Activated gamma-delta T cell treated with Interleukin-2 at 50 U/mL for 16 hours (primary cell): ENCODE measurements around the gene TLCD3A.
"Not testable (repeated sequence)": the region's sequence is repeated elsewhere in the genome, so short reads cannot be mapped to it uniquely, and the experiment has no call there.

Experiments
- DNase-seq: peaks from one replicate; pipeline ENCODE4 v3.0.0-alpha.2; 2020

The TLCD3A gene

DNA sequence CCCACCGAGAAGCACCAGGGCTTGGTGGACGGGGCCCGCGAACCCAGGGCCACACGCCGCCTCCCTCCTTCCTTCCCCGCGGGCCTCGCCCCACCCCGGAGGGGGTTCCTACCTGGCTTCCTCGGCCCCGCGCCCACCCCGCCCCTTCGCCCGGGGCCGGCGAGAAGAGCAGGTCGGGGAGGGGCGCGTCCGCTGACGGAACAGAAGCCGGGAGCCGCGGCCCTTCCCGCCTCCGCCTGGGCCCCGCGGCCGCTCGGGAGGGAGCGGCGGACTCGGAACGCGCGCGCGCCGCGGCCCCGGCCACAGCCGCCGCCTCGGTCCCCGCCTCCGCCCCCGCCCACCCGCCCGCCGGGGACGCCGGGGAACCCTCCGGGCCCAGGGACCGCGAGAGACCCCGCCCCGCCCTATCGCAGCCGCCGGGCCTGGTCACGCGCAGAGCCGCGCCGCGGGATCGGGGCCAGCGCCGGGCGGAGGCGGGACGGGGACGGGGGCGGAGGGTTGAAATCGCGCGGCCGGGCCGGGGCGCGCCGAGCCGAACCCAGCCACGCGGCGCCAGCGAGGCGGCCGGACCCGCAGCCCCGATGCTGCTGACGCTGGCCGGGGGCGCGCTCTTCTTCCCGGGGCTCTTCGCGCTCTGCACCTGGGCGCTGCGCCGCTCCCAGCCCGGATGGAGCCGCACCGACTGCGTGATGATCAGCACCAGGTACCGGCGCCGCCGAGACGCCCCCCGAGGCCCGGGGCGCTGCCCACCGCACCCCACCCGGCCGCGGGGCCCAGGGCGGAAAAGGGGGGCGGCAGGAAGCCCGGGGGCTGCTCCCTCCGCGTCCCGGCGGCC is at the start of gene TLCD3A:
Gene TLCD3A, plus strand, starts transcription at position 530 of the 835 bp plus-strand sequence. Its CDS starts 52 bp downstream, at position 582.
- peak; percentile 48 for DNase-seq

DNA sequence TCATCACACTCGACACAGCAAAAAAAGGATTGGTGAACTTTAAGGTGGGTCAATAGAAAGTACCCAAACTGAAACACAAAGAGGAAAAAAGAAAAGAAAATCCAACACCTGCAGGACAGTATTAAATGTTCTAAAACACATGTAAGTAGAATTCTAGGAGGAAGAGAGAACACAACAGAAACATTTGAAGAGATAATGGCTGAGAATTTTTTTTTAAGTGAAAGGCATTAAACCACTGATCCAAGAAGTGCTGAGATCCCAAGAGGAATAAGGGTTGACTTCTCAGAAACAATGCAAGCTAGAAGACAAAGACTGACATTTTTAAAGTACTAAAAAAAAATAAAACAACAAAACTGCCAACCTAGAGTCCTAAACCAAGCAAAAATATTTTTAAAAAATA is 49.4 kb upstream of the TLCD3A start:
- DNase-seq, result no peak

DNA sequence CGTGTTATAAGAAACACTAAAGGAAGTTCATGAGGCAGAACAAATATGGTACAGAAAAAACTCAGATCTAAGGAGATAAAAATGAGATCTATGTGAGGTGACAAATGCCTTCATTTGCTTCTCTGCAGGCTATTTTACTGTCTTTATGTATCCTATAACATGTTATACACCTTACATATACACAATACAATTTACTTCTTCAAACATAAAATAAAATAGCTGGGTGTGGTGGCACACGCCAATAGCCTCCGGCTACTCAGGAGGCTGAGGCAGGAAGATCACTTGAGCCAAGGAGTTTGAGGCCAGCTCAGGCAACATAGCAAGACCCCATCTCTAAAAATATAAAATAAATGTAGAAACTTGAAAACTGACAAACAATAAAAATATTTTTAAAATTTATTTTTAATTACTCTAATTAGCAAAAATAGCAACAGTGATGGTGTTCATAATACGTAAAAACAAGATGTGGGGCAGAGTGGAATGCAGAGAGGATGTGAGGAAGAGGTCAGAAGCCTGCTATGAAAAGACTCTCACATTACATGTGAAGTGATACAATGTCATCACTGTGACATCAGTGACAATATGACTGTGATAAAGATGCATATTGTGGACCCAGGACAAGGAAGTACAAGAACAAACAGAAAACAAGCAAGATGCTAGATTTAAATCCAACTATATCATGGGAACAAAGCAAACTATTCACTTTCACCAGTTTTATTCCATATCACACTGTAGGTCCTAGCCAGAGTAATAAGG is 48.7 kb upstream of the TLCD3A start:
- no peak for DNase-seq

DNA sequence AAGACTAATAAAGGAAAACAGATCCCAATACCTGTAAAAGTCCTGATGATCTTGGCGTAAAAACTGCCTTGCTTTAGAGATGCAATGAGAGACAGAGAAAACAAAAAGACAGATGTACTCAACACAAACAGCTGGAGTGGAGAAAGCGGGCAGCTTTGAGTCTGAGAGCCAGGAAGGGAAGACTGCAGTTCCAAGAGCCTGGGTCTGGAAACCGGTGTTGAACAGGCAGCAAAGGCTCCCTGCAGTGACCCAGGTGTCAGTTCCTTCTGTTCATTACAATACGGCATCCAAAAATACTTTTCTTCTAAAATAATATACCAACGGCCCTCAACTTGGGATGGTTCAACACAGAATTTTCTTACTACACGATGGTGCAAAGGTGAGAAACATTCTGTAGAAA is 47.4 kb upstream of the TLCD3A start:
- DNase-seq, result no peak

DNA sequence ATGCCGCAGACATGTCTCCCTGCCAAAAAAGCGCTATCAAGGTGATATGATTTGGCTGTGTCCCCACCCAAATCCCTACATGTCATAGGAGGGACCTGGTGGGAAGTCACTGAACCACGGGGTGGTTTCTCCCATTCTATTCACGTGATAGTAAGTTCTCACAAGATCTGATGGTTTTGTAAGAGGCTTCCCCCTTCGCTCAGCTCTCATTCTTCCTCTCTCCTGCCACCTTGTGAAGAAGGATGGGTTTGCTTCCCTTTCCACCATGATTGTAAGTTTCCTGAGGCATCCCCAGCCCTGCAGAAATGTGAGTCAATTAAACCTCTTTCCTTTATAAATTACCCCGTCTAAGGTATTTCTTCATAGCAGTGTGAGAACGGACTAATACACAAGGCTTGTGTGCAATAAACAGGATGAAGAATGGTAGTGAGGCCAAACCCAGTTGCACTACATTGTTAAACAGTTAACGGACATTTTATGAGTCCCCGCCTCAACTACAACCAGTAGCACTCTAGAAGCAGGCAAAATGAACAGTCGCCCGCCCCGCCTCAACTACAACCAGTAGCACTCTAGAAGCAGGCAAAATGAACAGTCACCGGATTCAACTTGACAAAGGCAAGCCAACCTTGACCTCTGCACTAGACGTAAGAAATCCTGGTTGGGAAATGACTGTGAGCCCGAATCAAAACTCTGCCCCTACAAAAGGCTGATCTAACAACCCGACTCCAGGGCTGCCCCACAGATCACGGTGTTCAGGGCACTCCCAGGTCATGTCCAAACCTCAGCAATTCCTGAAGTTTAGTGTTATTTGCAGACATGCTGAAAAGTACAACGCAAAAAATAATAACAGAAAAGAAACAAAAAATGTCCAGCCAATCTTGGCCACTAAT is 44.1 kb upstream of the TLCD3A start:
- no peak for DNase-seq

DNA sequence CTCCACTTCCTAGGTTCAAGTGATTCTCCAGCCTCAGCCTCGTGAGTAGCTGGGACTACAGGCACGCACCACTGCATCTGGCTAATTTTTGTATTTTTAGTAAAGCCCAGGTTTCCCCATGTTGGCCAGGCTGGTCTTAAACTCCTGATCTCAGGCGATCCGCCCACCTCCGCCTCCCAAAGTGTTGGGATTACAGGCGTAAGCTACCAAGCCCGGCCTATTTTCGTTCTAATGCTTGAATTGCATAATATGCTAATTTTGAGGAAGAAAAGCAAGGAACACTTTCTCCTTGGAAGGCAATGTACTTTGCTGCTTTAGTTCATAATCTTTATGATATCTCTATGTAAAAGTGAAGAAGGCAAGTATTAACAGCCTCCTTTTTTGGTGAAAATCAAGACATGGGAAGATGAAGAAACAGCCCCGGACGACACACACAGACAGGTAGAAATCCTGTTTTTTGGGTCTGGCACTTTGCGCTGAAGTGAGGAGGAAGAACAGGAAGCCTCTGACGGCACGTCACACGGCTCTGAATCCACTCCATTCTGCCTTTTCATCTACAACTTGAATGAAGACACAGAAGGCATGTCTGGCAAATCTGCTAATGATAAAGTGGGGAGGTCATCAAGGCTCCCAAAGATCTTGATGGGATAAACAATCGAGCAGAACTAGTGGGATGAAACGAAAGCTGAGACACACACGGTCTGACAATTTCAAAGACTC is 42.7 kb upstream of the TLCD3A start:
- DNase-seq, result no peak

DNA sequence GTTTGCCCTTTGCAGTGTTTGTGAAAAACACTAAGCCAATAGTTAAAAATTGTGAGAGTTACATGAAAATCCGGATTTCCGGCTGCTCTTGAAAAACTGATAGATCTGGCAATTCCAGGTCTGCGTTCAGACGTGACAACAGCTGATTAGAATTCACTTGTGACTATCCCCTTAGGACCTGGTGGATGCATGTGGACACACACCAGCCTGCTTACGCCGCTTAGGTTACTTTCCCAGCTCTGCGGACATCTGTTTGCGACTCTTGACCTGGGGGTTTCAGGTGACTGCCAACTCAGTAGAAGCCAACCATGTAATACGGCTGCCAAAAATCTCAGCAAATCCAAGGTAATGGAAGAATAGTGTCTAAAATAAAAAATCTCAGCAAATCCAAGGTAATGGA is 42.0 kb upstream of the TLCD3A start:
- no peak for DNase-seq

DNA sequence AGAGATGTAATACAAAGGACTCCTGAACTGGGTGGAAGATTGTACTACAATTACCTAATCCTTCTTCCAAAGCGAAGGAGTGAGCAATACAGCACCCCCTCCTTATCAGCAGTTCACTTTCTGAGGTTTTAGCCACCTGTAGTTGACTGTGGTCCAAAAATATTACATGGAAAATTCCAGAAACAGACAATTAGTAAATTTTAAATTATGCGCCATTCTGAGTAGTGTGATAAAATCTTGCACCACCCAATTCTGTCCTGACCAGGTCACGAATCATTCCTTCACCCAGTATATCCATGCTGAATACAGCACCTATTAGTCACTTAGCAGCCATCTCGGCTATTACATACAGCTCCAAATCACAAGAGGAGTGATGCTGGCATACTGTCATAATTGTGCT is 41.0 kb upstream of the TLCD3A start:
- no peak for DNase-seq

GRCh38 chr17:692116-692515 is 40.3 kb upstream of the TLCD3A start:
- DNase-seq, result no peak

DNA sequence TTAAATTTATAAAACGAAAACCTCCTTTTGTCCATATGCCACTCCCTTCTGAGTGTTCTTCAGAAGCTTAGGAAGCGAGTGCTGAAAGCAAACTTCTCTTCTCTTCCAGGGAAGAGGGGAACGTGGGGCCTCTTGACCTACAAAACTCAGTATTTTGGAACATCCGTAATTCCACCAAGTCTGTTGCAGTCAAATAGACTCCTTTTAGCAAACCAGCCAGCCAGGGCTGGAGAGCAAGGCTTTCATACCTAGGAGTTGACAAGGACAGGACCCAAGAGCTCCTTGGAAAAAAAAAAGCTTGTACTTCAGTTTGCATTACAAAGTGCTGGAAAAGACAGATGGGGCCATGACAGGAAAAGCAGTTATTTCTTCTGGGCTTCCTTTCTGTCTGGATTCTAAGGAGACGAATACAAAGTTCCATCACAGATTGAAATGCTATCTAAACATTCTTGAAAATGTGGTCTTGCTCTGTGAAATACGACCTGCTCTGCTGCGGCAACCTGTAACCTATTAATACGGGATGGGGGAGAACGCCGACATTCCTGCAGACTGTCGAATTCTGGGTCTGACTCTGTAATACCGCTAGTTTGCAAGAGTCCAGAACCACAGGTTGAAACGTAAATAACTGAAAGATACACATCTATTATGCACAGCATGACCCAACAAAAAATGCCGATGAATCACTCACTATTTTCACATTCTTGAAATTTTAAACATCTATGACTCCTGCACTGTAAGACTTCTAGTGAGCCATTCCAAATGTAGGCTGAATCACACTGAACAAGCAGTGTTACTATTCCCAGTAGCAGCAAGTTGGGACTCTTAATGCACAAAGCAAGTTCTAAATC is 38.4 kb upstream of the TLCD3A start:
- no peak for DNase-seq

DNA sequence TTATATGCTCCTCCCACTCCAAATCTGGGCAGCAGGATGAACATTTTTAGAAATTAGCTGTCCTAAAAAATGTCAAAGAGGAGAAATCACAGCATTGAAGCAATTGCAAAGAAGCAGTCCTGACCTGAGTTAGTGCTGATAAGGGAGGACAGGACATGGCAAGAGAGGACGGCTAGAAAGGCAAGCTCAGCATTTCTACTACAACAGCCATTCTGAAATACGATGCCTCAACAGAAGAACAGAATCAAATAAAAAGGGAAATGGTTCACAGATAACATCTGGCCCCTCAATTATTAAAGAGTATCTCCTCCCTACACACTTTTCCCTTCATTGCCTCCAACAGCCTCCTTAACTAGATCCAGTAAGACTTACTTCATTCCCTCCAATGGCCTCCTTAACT is 36.0 kb upstream of the TLCD3A start:
- no peak for DNase-seq

GRCh38 chr17:697682-698081 is 34.7 kb upstream of the TLCD3A start:
- no peak for DNase-seq

DNA sequence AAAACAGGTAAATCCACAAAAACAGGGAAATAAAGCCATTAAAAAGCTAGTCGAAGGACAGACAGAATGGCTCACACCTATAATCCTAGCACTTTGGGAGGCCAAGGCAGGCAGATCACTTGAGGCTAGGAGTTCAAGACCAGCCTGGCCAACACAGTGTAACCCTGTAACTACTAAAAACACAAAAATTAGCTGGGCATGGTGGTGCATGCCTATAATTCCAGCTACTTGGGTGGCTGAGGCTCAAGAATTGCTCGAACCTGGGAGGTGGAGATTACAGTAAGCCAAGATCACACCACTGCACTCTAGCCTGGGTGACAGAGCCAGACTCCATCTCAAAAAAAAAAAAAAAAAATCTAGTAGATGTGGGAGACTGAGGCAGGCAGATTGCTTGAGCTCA is 34.3 kb upstream of the TLCD3A start:
- DNase-seq, result not testable (repeated sequence)

GRCh38 chr17:699345-699744 is 33.1 kb upstream of the TLCD3A start:
- no peak for DNase-seq

DNA sequence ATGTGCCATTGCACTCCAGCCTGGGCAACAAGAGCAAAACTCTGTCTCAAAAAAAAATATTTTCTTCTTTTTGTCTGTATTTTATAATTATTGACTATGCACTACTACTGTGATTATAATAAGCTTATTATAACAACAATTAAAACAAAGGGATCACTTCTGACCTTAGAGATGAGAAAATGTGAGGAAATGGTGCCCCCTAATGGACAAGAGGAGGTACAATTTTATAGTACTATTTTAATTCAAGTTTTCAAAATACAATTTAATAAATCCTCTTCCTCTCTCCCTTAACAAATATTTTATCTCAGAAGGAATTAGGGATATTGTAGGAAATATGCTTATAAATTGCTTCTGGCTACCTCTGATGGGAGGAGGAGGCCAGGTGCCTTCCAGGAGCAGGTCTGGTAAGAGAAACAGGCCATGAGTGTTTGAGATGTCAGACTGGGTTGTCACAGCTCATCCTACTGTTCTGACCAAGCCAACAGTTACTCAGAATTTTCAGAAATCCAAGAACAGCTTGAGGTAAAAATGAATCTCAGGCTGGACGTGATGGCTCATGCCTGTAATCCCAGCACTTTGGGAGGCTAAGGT is 31.8 kb upstream of the TLCD3A start:
- no peak for DNase-seq

DNA sequence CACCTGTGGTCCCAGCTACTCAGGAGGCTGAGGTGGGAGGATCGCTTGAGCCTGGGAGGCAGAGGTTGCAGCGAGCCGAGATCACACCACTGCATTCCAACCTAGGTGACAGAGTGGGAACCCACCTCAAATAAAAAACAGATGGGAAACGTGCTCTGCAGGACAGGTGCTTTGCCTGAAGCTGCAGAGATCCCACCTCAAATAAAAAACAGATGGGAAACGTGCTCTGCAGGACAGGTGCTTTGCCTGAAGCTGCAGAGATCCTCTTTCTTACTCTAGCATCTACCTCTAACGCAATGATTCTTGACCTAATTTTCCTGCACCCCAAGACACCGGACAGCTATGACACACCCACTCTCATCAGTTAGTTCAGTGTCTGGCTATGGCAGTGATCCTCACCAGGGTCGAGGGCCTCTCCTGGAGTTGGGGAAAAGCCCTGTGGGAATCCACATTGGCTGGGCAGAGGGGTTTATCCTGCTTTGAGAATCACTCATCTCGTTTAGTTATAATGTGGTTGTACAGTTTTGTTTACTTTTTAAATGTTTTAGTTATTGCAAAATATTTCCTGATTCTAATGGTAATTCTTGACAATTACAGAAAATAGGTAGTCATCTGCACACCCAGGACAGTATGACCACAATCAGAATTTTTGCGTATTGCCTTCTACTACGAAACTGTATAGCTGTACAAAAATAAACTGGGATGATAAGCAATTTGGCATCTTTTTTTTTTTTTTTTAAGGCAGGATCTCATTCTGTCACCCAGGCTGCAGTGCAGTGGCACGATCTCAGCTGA is 29.1 kb upstream of the TLCD3A start:
- DNase-seq, result no peak

DNA sequence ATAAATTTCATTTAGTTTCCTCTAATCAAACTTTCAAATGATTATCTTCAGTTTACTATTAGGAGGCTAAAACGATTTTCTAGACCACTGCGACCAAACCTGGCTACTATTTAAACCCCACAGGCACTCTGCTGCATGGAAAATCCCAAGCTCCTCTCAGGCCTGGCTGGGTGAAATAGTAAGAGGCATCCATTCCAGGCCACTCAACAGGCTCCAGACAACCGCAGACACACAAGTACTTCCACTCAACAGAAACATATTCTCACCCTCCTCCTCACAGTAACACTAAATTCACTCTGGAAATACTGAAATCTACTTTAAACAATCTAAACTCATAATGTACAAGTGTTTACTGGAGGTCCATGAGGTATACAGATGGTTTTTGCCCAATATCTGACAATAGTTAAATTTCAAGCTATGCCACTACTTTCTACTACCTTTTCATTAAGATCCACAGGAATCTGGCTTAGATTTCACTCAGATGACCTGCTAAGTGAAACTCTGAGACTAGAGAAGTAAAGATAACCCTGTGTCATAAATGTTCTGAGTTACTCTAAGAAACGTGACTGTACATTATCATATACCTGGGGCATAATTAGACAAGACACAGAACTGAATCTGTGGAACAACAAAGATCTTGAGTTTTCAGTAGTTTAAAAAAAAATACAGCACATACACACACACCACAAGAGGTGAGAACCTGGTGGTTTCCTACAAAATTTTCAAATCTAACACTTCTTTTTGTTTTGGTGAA is 28.1 kb upstream of the TLCD3A start:
- no peak for DNase-seq

GRCh38 chr17:705011-705410 is 27.4 kb upstream of the TLCD3A start:
- DNase-seq, result no peak

DNA sequence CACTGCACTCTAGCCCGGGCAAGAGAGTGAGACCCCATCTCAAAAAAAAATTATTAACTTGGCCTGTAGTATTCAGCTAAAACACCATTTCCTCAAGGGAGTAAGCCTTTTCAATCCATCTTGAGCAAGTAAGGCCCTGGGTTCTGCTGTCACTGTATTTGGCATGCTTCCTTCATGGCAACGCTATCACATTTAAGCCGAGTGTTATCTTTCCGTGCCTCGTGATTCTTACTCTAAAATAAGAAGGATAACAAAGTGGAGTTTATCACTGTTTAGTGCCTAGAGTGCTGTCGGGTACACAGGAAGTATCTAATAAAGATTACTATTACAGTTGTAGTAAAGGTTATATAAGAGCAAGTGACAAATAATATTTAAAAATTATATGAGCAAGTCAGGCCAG is 26.5 kb upstream of the TLCD3A start:
- DNase-seq, result no peak

GRCh38 chr17:708132-708531 is 24.3 kb upstream of the TLCD3A start:
- DNase-seq, result no peak
